ENCODE results near the gene KIAA0319L. TPM values are rescaled to one million over a fixed set of nuclear protein-coding genes. Genes with fewer than 3 reads are reported as not detected.

Gene KIAA0319L
- total RNA-seq, 2 donors from 2014 or later, result 109 to 124 TPM

DNA sequence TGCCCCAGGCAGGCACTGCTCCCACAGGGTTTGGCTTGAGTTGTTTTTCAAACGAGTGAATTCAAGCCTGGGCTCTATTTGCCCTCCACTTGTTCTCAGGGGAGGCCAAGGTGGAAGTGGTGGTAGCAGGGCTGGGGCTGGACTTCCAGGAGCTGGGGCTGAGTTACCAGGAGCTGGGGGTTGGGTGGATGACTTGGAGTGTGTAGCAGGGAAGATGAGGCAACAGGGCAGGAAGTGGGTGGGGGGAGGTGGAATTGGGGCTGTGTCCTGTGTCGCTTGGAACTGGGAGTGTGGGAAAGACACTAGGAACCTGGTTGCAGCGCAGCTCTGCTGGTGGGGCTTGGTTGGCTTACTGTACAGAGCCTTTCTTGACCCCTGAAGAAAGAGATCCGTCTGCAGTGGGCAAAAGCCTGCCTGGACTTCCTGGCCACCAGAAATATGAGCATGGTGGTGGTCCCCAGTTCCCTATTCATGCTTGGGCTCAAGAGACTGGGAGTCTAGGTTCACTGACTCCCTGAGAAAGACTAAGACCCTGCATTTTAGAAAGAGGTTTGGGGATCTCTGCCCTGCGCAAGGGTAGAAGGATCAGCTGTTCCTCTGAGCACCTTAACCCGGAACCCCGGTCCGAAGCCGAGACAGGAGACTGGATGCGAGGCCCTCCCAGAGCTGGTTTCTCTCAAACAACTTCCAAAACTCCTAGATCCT is 19.0 kb upstream of the KIAA0319L start:
- Histone ChIP-seq H3K9me3 (no peaks in the 10 kb centered on the region), H3K4me1 (replicated peaks) (peaks cover 7% of the 10 kb centered on the region), H3K27ac (no peak overlapping the region), H3K27me3 (replicated peaks; ENCODE audit: insufficient read depth) (no peaks in the 10 kb centered on the region), H3K4me3 (no peak overlapping the region), H3K36me3 (no peaks in the 10 kb centered on the region)
- intact Hi-C loops (cut with DNase I), result no loop called here
- 70% methylated on average over 10 of the region's 10 CpGs for WGBS
- no peak for DNase-seq (ENCODE audit: low spot score)
- TF ChIP-seq POLR2AphosphoS5 (IDR thresholded peaks at IDR 0.05) (no peak), POLR2A (IDR thresholded peaks at IDR 0.05) (no peak), CTCF (IDR thresholded peaks at IDR 0.05) (no peak)

DNA sequence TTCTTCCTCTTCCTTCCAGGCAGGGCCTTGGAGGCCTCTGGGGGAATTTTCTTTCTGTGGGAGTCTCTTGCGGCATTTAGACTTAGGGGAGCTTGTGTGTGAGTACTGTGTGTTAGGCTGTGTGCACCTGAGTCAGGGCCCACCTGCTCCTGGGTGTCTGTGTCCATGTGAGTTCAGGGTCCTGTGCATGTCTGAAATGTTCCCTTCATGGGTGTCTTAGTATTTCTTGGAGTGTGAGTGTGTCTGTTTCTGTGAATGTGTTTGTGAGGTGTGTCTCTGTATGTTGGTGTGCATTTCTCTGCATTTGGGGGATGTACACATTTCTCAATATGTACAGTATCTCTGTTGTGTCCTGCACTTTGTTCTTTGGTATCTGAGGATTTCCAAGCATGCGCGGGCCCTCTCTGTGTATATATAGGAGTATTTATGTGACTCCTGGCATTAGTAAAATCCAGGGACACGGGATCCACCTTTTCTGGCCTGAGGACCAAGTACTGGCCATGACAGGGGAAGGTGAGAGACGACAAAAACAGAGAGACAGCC is 18.3 kb upstream of the KIAA0319L start:
- intact Hi-C loops (cut with DNase I), result no loop called here
- no peak for DNase-seq (ENCODE audit: low spot score)

GRCh38 chr1:35574655-35575415 is 17.6 kb upstream of the KIAA0319L start:
- intact Hi-C loops (cut with DNase I), result no loop called here
- H3K9me3 ChIP-seq, result no peaks in the 10 kb centered on the region
- H3K36me3 ChIP-seq, result no peaks in the 10 kb centered on the region
- H3K4me1 ChIP-seq (replicated peaks), result peaks cover 7% of the 10 kb centered on the region
- no peak overlapping the region for H3K4me3 ChIP-seq
- H3K27me3 ChIP-seq (replicated peaks; ENCODE audit: insufficient read depth), result no peaks in the 10 kb centered on the region
- peak; percentile 36 for DNase-seq (ENCODE audit: low spot score)
- WGBS, result 80% methylated on average over 29 of the region's 30 CpGs
- TF ChIP-seq CTCF (IDR thresholded peaks at IDR 0.05) (no peak), POLR2AphosphoS5 (IDR thresholded peaks at IDR 0.05) (peak; percentile 34)
- peak overlapping the region in 1 of 2 donors; percentile 40 for H3K27ac ChIP-seq

More for the DNA sequence above, 18.3 kb upstream of the KIAA0319L start:
- no peak overlapping the region for H3K4me3 ChIP-seq
- peaks cover 7% of the 10 kb centered on the region for H3K4me1 ChIP-seq (replicated peaks)
- no peaks in the 10 kb centered on the region for H3K27me3 ChIP-seq (replicated peaks; ENCODE audit: insufficient read depth)
- peak overlapping the region in 1 of 2 donors; percentile 40 for H3K27ac ChIP-seq
- H3K36me3 ChIP-seq, result no peaks in the 10 kb centered on the region
- H3K9me3 ChIP-seq, result no peaks in the 10 kb centered on the region
- WGBS, result 91% methylated on average over 5 of the region's 5 CpGs
- no peak for TF ChIP-seq POLR2A (IDR thresholded peaks at IDR 0.05)
- TF ChIP-seq POLR2AphosphoS5 (IDR thresholded peaks at IDR 0.05), result no peak
- TF ChIP-seq CTCF (IDR thresholded peaks at IDR 0.05), result no peak

DNA sequence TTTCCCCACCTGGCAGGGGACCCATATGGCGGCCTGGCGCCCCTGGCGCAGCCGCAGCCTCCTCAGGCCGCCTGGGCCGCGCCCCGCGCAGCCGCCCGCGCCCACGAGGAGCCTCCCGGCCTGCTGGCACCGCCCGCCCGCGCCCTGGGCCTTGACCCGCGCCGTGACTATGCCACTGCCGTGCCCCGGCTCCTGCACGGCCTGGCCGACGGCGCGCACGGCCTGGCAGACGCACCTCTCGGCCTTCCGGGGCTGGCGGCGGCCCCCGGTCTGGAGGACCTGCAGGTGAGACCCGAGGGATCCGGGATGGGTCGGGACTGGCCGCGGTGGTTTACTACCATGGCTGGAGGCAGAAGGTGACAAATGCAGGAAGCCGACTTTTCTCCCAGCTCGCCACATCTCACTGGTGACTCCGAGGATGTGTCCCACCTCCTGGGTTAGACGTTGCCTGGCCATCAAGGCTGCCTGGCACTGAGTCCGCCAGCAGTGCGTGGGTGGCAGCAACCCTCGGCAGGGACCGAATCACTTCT is 17.0 kb upstream of the KIAA0319L start:
- DNase-seq (ENCODE audit: low spot score), result no peak
- TF ChIP-seq CTCF (IDR thresholded peaks at IDR 0.05) (no peak), POLR2A (IDR thresholded peaks at IDR 0.05) (no peak), POLR2AphosphoS5 (IDR thresholded peaks at IDR 0.05) (no peak)
- Histone ChIP-seq H3K4me3 (no peak overlapping the region), H3K27me3 (replicated peaks; ENCODE audit: insufficient read depth) (no peaks in the 10 kb centered on the region), H3K4me1 (replicated peaks) (peaks cover 7% of the 10 kb centered on the region), H3K36me3 (no peaks in the 10 kb centered on the region), H3K27ac (no peak overlapping the region), H3K9me3 (no peaks in the 10 kb centered on the region)
- 72% methylated on average over 48 of the region's 48 CpGs for WGBS
- intact Hi-C loops (cut with DNase I), result no loop called here

All from prostate gland (tissue), 2 donors.